IPS-18a (cell line): ENCODE measurements around the gene ZSCAN22.
A peak's percentile ranks its signal among the peaks of the same experiment; 100 is the strongest.

Source experiments
- H3K27ac ChIP-seq: one replicate; pipeline ENCODE4 v1.5.1; 2013; ENCODE audit warnings: low read length
- H3K27me3 ChIP-seq: one replicate; pipeline ENCODE4 v1.6.1; 2013; ENCODE audit warnings: mild to moderate bottlenecking, low read length; ENCODE audit not compliant: control insufficient read depth, insufficient read depth
- H3K36me3 ChIP-seq: one replicate; pipeline ENCODE4 v1.6.1; 2013; ENCODE audit warnings: low read depth, low read length; ENCODE audit not compliant: control insufficient read depth
- H3K4me1 ChIP-seq: one replicate; pipeline ENCODE4 v1.6.1; 2013; ENCODE audit warnings: low read depth, low read length; ENCODE audit not compliant: control insufficient read depth
- H3K4me3 ChIP-seq: one replicate; pipeline ENCODE4 v1.5.1; 2013; ENCODE audit warnings: low read length
- H3K9ac ChIP-seq: one replicate; pipeline ENCODE4 v1.6.1; 2013; ENCODE audit warnings: mild to moderate bottlenecking, low read length, moderate library complexity
- H3K9me3 ChIP-seq: one replicate; pipeline ENCODE4 v1.6.1; 2013; ENCODE audit warnings: low read depth, low read length; ENCODE audit not compliant: control insufficient read depth

ZSCAN22 gene

DNA sequence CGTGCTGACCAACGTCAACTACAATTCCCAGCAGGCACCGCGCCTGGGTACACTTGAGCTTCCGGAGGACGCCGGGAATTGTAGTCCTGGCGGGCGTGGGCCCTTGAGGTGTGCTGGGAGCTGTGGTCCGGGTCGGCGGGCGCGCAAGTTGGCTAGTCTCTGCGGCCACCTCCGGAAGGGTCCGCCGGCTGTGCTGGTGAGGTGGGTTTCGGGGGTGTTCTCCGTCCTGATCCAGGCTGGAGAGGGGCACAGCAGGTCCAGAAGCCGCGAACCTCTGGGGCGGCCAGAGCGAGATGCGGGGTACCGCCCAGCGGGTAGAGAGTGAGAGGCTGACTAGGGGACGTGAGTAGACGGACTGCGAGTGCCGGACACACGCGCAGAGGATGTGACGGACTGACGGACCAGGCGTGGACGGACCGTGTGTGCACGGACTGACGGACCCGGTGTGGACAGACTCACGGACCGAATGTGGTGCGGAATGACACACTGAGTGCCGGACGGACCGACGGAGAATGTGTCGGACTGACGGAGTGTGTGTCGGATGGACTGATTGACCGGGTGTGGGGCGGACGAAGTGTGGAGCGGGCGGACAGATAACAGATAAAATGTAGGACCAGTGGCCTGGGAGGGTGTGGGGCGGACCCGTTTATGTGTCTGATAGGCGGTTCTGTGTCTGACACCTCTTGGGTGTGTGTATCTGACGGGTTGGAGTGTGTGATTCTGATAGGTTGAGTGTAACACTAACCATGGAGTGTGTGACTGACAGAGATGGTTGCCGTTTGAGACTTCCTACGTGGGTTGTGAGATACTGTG, at the start of gene ZSCAN22:
ZSCAN22 (plus strand) TSS at position 81 of the 813 bp plus-strand sequence. CDS start 7,809 bp downstream, outside the sequence.
- H3K4me3 ChIP-seq, result peak within 1 kb of the TSS; percentile 89
- H3K9me3 ChIP-seq, result no peaks in the 10 kb centered on the region
- H3K27ac ChIP-seq, result no peak within 1 kb of the TSS
- no peaks in the 10 kb centered on the region for H3K27me3 ChIP-seq
- no peaks in the 10 kb centered on the region for H3K4me1 ChIP-seq
- H3K9ac ChIP-seq, result peak within 1 kb of the TSS; percentile 77
- H3K36me3 ChIP-seq, result no peaks in the 10 kb centered on the region

GRCh38 chr19:58277197-58277596, 49.6 kb upstream of the ZSCAN22 start:
- Histone ChIP-seq H3K27me3 (no peaks in the 10 kb centered on the region), H3K27ac (no peak overlapping the region), H3K9ac (no peak overlapping the region), H3K4me1 (peaks cover 9% of the 10 kb centered on the region), H3K36me3 (peaks cover 16% of the 10 kb centered on the region), H3K4me3 (no peak overlapping the region), H3K9me3 (no peaks in the 10 kb centered on the region)

DNA sequence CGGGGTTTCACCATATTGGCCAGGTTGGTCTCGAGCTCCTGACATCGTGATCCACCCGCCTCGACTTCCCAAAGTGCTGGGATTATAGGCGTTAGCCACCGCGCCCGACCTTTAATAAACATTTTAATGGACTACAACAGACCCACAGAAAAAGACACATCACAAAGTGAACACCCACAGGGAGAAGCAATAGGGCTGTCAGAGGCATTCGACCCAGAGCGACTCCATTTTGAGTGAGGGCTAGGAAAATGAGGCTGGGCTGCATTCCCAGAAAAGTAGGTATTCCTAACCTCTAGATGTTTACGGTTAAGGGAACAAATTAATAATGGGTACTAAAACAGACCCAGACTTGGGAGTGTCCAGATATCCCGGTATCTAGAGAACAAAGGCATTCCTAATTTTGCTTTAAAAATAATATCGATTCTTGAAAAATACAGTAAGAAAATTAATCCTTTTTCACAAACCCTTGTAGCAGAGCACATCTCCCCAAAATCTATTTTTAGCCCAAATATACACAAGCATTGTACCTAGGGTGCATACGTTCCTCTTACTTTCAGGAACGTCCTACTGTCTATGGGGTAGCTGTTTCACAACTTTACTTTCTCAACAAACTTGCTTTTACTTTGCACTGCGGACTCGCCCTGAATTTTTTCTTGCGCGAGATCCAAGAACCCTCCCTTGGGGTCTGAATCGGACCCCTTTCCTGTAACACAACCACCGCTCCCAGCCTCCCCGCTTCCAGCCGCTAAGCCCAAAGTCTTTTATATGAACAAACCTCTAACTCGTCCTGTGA, 48.9 kb upstream of the ZSCAN22 start:
- Histone ChIP-seq H3K4me1 (peaks cover 9% of the 10 kb centered on the region), H3K4me3 (peak overlapping the region; percentile 98), H3K36me3 (peaks cover 16% of the 10 kb centered on the region), H3K9ac (peak overlapping the region; percentile 90), H3K27me3 (no peaks in the 10 kb centered on the region), H3K9me3 (no peaks in the 10 kb centered on the region), H3K27ac (peak overlapping the region; percentile 54)

GRCh38 chr19:58278541-58279041, 48.2 kb upstream of the ZSCAN22 start, which contains the start of gene ZNF8:
ZNF8 (plus strand) TSS chr19:58278955; CDS start chr19:58279082, 127 bp downstream.
- Histone ChIP-seq H3K36me3 (peaks cover 16% of the 10 kb centered on the region), H3K9ac (peak within 1 kb of the TSS; percentile 96), H3K27ac (peak within 1 kb of the TSS; percentile 89), H3K4me3 (peak within 1 kb of the TSS; percentile 98), H3K27me3 (no peaks in the 10 kb centered on the region), H3K9me3 (no peaks in the 10 kb centered on the region), H3K4me1 (peaks cover 9% of the 10 kb centered on the region)

- Histone ChIP-seq H3K27me3 (no peaks in the 10 kb centered on the region), H3K27ac (peak overlapping the region; percentile 89), H3K9ac (peak overlapping the region; percentile 96), H3K4me1 (peaks cover 9% of the 10 kb centered on the region), H3K36me3 (peaks cover 16% of the 10 kb centered on the region), H3K9me3 (no peaks in the 10 kb centered on the region), H3K4me3 (peak overlapping the region; percentile 98)
These were observed 47.5 kb upstream of the ZSCAN22 start for GRCh38 chr19:58279042-58279924.

DNA sequence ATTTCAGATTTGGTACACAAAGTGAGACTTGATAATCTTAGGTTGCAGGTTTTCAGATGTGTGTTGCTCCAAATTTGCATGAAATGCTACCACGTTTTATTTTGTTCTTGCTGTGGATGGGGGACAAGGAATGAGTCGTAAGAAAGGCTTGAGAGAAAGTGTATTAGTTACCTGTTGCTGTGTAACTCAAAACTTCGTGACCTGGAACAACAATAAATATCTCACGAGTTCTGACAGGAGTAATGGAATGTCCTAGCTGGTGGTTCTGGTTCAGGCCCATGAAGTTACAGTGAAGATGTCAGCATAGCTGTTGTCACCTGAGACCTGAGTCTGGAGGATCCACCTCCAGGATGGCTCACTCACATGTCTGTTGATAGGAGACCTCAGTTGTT, 46.9 kb upstream of the ZSCAN22 start:
- no peak overlapping the region for H3K27ac ChIP-seq
- H3K9ac ChIP-seq, result peak overlapping the region; percentile 96
- peaks cover 18% of the 10 kb centered on the region for H3K36me3 ChIP-seq

DNA sequence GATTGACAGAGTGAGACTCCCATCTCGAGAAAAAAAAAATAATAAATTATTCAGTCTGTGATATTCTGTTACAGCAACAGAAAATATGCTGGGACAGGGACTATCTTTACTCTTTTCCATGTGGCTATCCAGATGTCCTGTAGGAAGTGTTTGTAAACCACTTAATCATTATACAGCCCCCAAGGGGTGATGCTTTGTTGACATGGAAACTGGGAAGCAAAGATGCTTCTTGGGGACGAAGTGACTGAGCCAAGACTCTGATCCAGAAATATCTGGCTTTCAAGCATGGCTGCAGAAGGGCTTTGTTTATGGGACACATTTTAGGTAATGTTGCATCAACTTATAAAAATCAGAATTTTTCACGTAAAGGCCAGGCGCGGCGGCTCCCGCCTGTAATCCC, 42.6 kb upstream of the ZSCAN22 start:
- peaks cover 9% of the 10 kb centered on the region for H3K4me1 ChIP-seq
- H3K4me3 ChIP-seq, result no peak overlapping the region
- H3K27ac ChIP-seq, result no peak overlapping the region
- peaks cover 57% of the 10 kb centered on the region for H3K36me3 ChIP-seq
- no peak overlapping the region for H3K9ac ChIP-seq
- no peaks in the 10 kb centered on the region for H3K9me3 ChIP-seq
- no peaks in the 10 kb centered on the region for H3K27me3 ChIP-seq

More for the DNA sequence above, 46.9 kb upstream of the ZSCAN22 start:
- H3K4me3 ChIP-seq, result peak overlapping the region; percentile 98
- no peaks in the 10 kb centered on the region for H3K9me3 ChIP-seq
- H3K4me1 ChIP-seq, result peaks cover 9% of the 10 kb centered on the region
- H3K27me3 ChIP-seq, result no peaks in the 10 kb centered on the region

DNA sequence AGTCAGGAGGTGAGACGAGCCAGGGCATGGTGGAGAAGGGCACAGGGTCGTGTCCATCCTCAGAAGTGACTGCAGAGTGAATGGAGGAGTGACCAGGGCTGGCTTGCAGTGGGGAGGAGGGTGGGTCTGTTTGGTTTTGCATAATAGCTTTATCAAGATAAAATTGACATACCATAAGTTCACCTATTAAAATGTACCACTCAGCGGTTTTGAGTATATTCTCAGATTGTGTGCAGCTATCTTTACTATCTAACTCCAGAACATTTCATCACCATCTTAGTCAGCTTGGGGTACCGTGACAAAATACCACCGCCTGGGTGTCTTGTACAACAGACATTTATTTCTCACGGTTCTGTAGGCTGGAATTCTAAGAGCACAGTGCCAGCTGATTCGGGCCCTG, 34.9 kb upstream of the ZSCAN22 start:
- no peak overlapping the region for H3K4me3 ChIP-seq
- peaks cover 70% of the 10 kb centered on the region for H3K36me3 ChIP-seq
- H3K27me3 ChIP-seq, result no peaks in the 10 kb centered on the region
- H3K9ac ChIP-seq, result no peak overlapping the region
- no peak overlapping the region for H3K27ac ChIP-seq
- H3K4me1 ChIP-seq, result no peaks in the 10 kb centered on the region
- H3K9me3 ChIP-seq, result no peaks in the 10 kb centered on the region

DNA sequence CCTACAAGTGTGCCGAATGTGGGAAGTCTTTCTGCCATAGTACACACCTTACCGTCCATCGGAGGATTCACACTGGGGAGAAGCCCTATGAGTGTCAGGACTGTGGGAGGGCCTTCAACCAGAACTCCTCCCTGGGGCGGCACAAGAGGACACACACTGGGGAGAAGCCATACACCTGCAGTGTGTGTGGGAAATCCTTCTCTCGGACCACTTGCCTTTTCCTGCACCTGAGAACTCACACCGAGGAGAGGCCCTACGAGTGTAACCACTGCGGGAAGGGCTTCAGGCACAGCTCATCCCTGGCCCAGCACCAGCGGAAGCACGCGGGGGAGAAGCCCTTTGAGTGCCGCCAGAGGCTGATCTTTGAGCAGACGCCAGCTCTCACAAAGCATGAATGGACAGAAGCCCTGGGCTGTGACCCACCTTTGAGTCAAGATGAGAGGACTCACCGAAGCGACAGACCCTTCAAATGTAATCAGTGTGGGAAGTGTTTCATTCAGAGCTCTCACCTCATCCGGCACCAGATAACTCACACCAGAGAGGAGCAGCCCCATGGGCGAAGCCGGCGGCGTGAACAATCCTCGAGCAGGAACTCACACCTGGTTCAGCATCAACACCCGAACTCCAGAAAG, 31.9 kb upstream of the ZSCAN22 start:
- peaks cover 65% of the 10 kb centered on the region for H3K36me3 ChIP-seq
- no peak overlapping the region for H3K4me3 ChIP-seq
- H3K9me3 ChIP-seq, result no peaks in the 10 kb centered on the region
- H3K4me1 ChIP-seq, result no peaks in the 10 kb centered on the region
- no peaks in the 10 kb centered on the region for H3K27me3 ChIP-seq
- H3K9ac ChIP-seq, result no peak overlapping the region
- no peak overlapping the region for H3K27ac ChIP-seq

GRCh38 chr19:58296104-58296503, 30.7 kb upstream of the ZSCAN22 start:
- Histone ChIP-seq H3K9me3 (no peaks in the 10 kb centered on the region), H3K4me3 (no peak overlapping the region), H3K4me1 (no peaks in the 10 kb centered on the region), H3K27ac (no peak overlapping the region), H3K36me3 (peaks cover 70% of the 10 kb centered on the region), H3K9ac (no peak overlapping the region), H3K27me3 (no peaks in the 10 kb centered on the region)
